Ovary (tissue), 3 donors: ENCODE measurements around the gene STAMBP.

ENCODE experiments used
- CTCF ChIP-seq, 3 donors: fragments of 450-650 bp in 2 of 3; fragments of 200-600 bp in 1 of 3; IDR thresholded peaks; one replicate each; pipeline versions ENCODE4 v1.5.1 to v1.8.0; 2016 to 2022; ENCODE audit warnings: antibody characterized with exemption in 3 of 3, mild to moderate bottlenecking in 1 of 3
- POLR2A ChIP-seq: fragments of 450-650 bp; IDR thresholded peaks from one replicate; pipeline ENCODE4 v1.6.1; 2017; ENCODE audit warnings: antibody characterized with exemption, mild to moderate bottlenecking, moderate library complexity
- donor health status: DM: no; HTN: no; CAD: no.

GRCh38 chr2:73886357-73886756, 57.6 kb downstream of the STAMBP start:
- TF ChIP-seq CTCF (IDR thresholded peaks at IDR 0.05), result no peak
- TF ChIP-seq POLR2A, result no peak
